H1 (cell line): ENCODE measurements around the gene PDE4D.
"Not testable (repeated sequence)": the region's sequence is repeated elsewhere in the genome, so short reads cannot be mapped to it uniquely, and the experiment has no call there.

ENCODE experiments used
- CTCF ChIP-seq, 3 experiments: IDR thresholded peaks; 1 replicate in 2 of 3; 2 replicates in 1 of 3; pipeline versions ENCODE4 v1.5.1 to v1.6.1; 2011; ENCODE audit warnings: low read length in 3 of 3, mild to moderate bottlenecking in 3 of 3, inconsistent platforms in 2 of 3, low read depth in 1 of 3, moderate library complexity in 1 of 3; ENCODE audit not compliant: insufficient read depth in 1 of 3; ENCODE audit errors: control extremely low read depth in 1 of 3
- MAFK ChIP-seq: IDR thresholded peaks from 2 replicates; pipeline ENCODE4 v1.6.1; 2012; ENCODE audit warnings: low read depth, mild to moderate bottlenecking, improper control_type of control experiment, low read length

GRCh38 chr5:59302509-59302908 is 591.0 kb downstream of the PDE4D start:
- TF ChIP-seq MAFK; CTCF (IDR thresholded peaks at IDR 0.05; ENCODE audit: control extremely low read depth in 1 of 3, insufficient read depth in 1 of 3, low read depth in 1 of 3, low read length in 3 of 3): not testable (repeated sequence)
